H9 (cell line): Measurements from ENCODE around the gene CYP4F2. TPM values are rescaled to one million over a fixed set of nuclear protein-coding genes. Genes with fewer than 3 reads are reported as not detected.

Source experiments
- DNase-seq: peaks from one replicate; pipeline ENCODE4 v3.0.0-alpha.2; 2017
- H2AFZ ChIP-seq: one replicate; pipeline ENCODE4 v1.6.1; 2013; ENCODE audit warnings: mild to moderate bottlenecking, low read length, control low read depth, moderate library complexity
- H2AK5ac ChIP-seq: 2 replicates; pipeline ENCODE4 v1.6.1; 2013; ENCODE audit warnings: low read length, control low read depth, mixed read lengths; ENCODE audit not compliant: insufficient read length
- H2BK120ac ChIP-seq: one replicate; pipeline ENCODE4 v1.6.1; 2013; ENCODE audit warnings: low read depth, mild to moderate bottlenecking, low read length, control low read depth, inconsistent platforms; ENCODE audit not compliant: poor library complexity, severe bottlenecking
- H2BK12ac ChIP-seq: 2 replicates; pipeline ENCODE4 v1.6.1; 2013; ENCODE audit warnings: low read length, control low read depth, mixed read lengths, low read depth; ENCODE audit not compliant: insufficient read length
- H2BK15ac ChIP-seq: 2 replicates; pipeline ENCODE4 v1.6.1; 2013; ENCODE audit warnings: low read depth, low read length, control low read depth
- H2BK20ac ChIP-seq: one replicate; pipeline ENCODE4 v1.6.1; 2013; ENCODE audit warnings: low read depth, mild to moderate bottlenecking, low read length, control low read depth, inconsistent platforms; ENCODE audit not compliant: poor library complexity, severe bottlenecking
- H2BK5ac ChIP-seq: 2 replicates; pipeline ENCODE4 v1.6.1; 2013; ENCODE audit warnings: low read length, control low read depth, mixed read lengths; ENCODE audit not compliant: insufficient read length
- H3K14ac ChIP-seq: 2 replicates; pipeline ENCODE4 v1.6.1; 2013; ENCODE audit warnings: low read length, control low read depth; ENCODE audit not compliant: insufficient read depth
- H3K18ac ChIP-seq: 2 replicates; pipeline ENCODE4 v1.6.1; 2013; ENCODE audit warnings: low read depth, mild to moderate bottlenecking, mixed read lengths, low read length, control low read depth; ENCODE audit not compliant: insufficient read length
- H3K23ac ChIP-seq: 2 replicates; pipeline ENCODE4 v1.6.1; 2013; ENCODE audit warnings: low read length, control low read depth, mixed read lengths, low read depth; ENCODE audit not compliant: insufficient read length
- H3K23me2 ChIP-seq: 2 replicates; pipeline ENCODE4 v1.6.1; 2013; ENCODE audit warnings: low read depth, mild to moderate bottlenecking, mixed read lengths, low read length, control low read depth; ENCODE audit not compliant: insufficient read length, poor library complexity, severe bottlenecking
- H3K27ac ChIP-seq: 2 replicates; pipeline ENCODE4 v1.5.1; 2013; ENCODE audit warnings: low read length, control low read depth, mixed read lengths, low read depth; ENCODE audit not compliant: insufficient read length
- H3K27me3 ChIP-seq: 2 replicates; pipeline ENCODE4 v1.6.1; 2013; ENCODE audit warnings: low read length, control low read depth, inconsistent platforms; ENCODE audit not compliant: insufficient read depth
- H3K4ac ChIP-seq: 2 replicates; pipeline ENCODE4 v1.6.1; 2013; ENCODE audit warnings: low read depth, mild to moderate bottlenecking, control low read depth, inconsistent platforms, low read length, moderate library complexity
- H3K4me1 ChIP-seq: 2 replicates; pipeline ENCODE4 v1.6.1; 2013; ENCODE audit warnings: low read length, control low read depth, inconsistent platforms; ENCODE audit not compliant: insufficient read depth
- H3K4me2 ChIP-seq: 2 replicates; pipeline ENCODE4 v1.6.1; 2013; ENCODE audit warnings: low read length, control low read depth, mixed read lengths; ENCODE audit not compliant: insufficient read length, insufficient read depth
- H3K56ac ChIP-seq: 2 replicates; pipeline ENCODE4 v1.6.1; 2013; ENCODE audit warnings: low read depth, mild to moderate bottlenecking, mixed read lengths, low read length, control low read depth; ENCODE audit not compliant: insufficient read length
- H3K79me1 ChIP-seq: 2 replicates; pipeline ENCODE4 v1.6.1; 2013; ENCODE audit warnings: low read depth, mild to moderate bottlenecking, moderate library complexity, low read length, control low read depth, inconsistent platforms; ENCODE audit not compliant: insufficient read depth, poor library complexity, severe bottlenecking
- H3K79me2 ChIP-seq: 2 replicates; pipeline ENCODE4 v1.6.1; 2013; ENCODE audit warnings: low read length, control low read depth, inconsistent platforms; ENCODE audit not compliant: insufficient read depth
- H3K9ac ChIP-seq: 2 replicates; pipeline ENCODE4 v1.6.1; 2013; ENCODE audit warnings: low read length, control low read depth, mixed read lengths; ENCODE audit not compliant: insufficient read length; ENCODE audit errors: extremely low read depth
- H3K9me3 ChIP-seq: one replicate; pipeline ENCODE4 v1.6.1; 2013; ENCODE audit warnings: low read depth, low read length, inconsistent platforms; ENCODE audit not compliant: control insufficient read depth
- H3T11ph ChIP-seq: one replicate; pipeline ENCODE4 v1.6.1; 2013; ENCODE audit warnings: mild to moderate bottlenecking, low read length, control low read depth, inconsistent platforms
- H4K20me1 ChIP-seq: one replicate; pipeline ENCODE4 v1.6.1; 2013; ENCODE audit not compliant: control insufficient read depth, insufficient read length, insufficient read depth
- H4K5ac ChIP-seq: 2 replicates; pipeline ENCODE4 v1.6.1; 2013; ENCODE audit warnings: low read depth, mild to moderate bottlenecking, mixed read lengths, low read length, control low read depth; ENCODE audit not compliant: insufficient read length
- H4K8ac ChIP-seq: replicated peaks from 2 replicates; pipeline ENCODE4 v1.6.1; 2013; ENCODE audit warnings: low read length, control low read depth, mixed read lengths, low read depth; ENCODE audit not compliant: insufficient read length
- H4K91ac ChIP-seq: 2 replicates; pipeline ENCODE4 v1.6.1; 2013; ENCODE audit warnings: low read depth, mild to moderate bottlenecking, moderate library complexity, mixed read lengths, low read length, control low read depth; ENCODE audit not compliant: insufficient read length
- H3K27ac Mint-ChIP-seq, 3 experiments: 2 replicates in 2 of 3; 3 replicates in 1 of 3; pipeline ENCODE4 v1.8.0; 2020 to 2021; ENCODE audit warnings: mixed read lengths in 3 of 3, mild to moderate bottlenecking in 1 of 3, moderate library complexity in 1 of 3
- H3K27me3 Mint-ChIP-seq: 2 replicates; pipeline ENCODE4 v1.8.0; 2021; ENCODE audit warnings: low read depth, mild to moderate bottlenecking, moderate library complexity, mixed read lengths
- H3K36me3 Mint-ChIP-seq, 3 experiments: 2 replicates in 2 of 3; 3 replicates in 1 of 3; pipeline ENCODE4 v1.8.0; 2020 to 2021; ENCODE audit warnings: low read depth in 3 of 3, mixed read lengths in 3 of 3; ENCODE audit not compliant: insufficient read depth in 1 of 3
- H3K4me1 Mint-ChIP-seq, 2 experiments: 2 replicates each; pipeline ENCODE4 v1.8.0; 2020; ENCODE audit warnings: mixed read lengths in 2 of 2
- H3K4me3 Mint-ChIP-seq, 2 experiments: 2 replicates in 1 of 2; 3 replicates in 1 of 2; pipeline ENCODE4 v1.8.0; 2020 to 2021; ENCODE audit warnings: mild to moderate bottlenecking in 2 of 2, mixed read lengths in 2 of 2, moderate library complexity in 1 of 2
- H3K9me3 Mint-ChIP-seq, 2 experiments: 2 replicates in 1 of 2; 3 replicates in 1 of 2; pipeline ENCODE4 v1.8.0; 2020; ENCODE audit warnings: mild to moderate bottlenecking in 2 of 2, mixed read lengths in 2 of 2, moderate library complexity in 1 of 2
- CTCF ChIP-seq: fragments of 200-600 bp; sonication (generic); conservative IDR thresholded peaks from 3 replicates; pipeline ENCODE4 v1.8.0; 2021; ENCODE audit warnings: antibody characterized with exemption, mild to moderate bottlenecking
- WGBS: extraction: QIAGEN DNeasy Blood & Tissue Kit; methylation state at CpG from one replicate; pipeline ENCODE4 v1.1.7; 2013; ENCODE audit warnings: missing lambda C conversion rate, low lambda C conversion rate, mixed read lengths; ENCODE audit not compliant: insufficient read length; ENCODE audit errors: extremely low coverage; 5-methylcytosine and 5-hydroxymethylcytosine counted together
- total RNA-seq: library from RNA; stranded (reverse); gene quantifications from 2 replicates; pipeline ENCODE4 v1.2.1, GENCODE V29; 2021

The CYP4F2 gene
- total RNA-seq, 1 experiment from 2014 or later: not detected

GRCh38 chr19:15864824-15865223 lies 33.0 kb downstream of the CYP4F2 start:
- Histone ChIP-seq H3K79me2 (no peaks in the 10 kb centered on the region), H3T11ph (no peak overlapping the region), H3K23me2 (no peaks in the 10 kb centered on the region), H4K91ac (no peak overlapping the region), H3K4ac (no peak overlapping the region), H2BK12ac (no peak overlapping the region), H3K9me3 (peaks cover 72% of the 10 kb centered on the region), H3K9ac (no peak overlapping the region), H3K4me2 (no peak overlapping the region), H3K14ac (no peak overlapping the region), H3K4me1 (no peaks in the 10 kb centered on the region), H3K27ac (no peak overlapping the region), H3K23ac (no peak overlapping the region), H4K20me1 (no peaks in the 10 kb centered on the region), H4K5ac (no peak overlapping the region), H3K79me1 (no peaks in the 10 kb centered on the region), H2AFZ (no peak overlapping the region), H3K18ac (no peak overlapping the region), H3K56ac (no peak overlapping the region), H2AK5ac (no peak overlapping the region), H3K27me3 (no peaks in the 10 kb centered on the region), H2BK120ac (no peak overlapping the region), H2BK20ac (no peak overlapping the region), H4K8ac (no peak overlapping the region), H2BK15ac (no peak overlapping the region), H2BK5ac (no peak overlapping the region)
- Mint-ChIP-seq H3K27ac (no peak overlapping the region), H3K4me3 (no peak overlapping the region), H3K36me3 (peaks cover 7 to 42% (median 24%) of the 10 kb centered on the region in 3 experiments; a peak in 6 of 7 replicates), H3K9me3 (peaks cover 85 to 91% of the 10 kb centered on the region in 2 experiments), H3K27me3 (peaks cover 3% of the 10 kb centered on the region; the same call in 1 of the 2 replicates), H3K4me1 (no peaks in the 10 kb centered on the region)
- no peak for DNase-seq
- WGBS: no CpG with 5 or more reads among the region's 5 CpGs
- no peak for TF ChIP-seq CTCF
